NOMO-1 treated with dmso at 0.1 percent for 144 hours (cell line): ENCODE results near the gene CFAP57.

ENCODE experiments used
- DNase-seq: peaks from one replicate; lab custom pipeline; 2025; ENCODE audit not compliant: unreplicated experiment; lab: John Stamatoyannopoulos, UW

The CFAP57 gene

DNA sequence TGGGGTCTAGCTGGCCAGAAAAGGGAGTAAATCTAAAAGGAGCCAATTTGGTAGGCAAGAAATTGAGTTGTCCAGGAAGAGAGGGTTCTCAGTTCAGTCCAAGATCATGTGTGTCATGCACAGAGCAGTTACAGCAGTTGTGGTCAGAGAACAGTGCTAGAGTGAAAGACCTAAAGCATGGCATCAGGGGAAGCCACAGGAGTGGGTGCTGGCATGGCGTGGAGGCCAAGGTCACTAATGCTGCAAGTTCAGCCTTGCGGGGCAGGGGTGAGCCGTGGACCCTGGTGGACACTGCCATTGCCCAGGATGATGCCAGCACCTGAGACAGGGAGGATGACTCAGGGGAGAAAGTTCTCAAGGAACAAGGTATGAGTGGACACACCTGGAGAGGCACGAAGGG, 81.0 kb downstream of the CFAP57 start:
- no peak for DNase-seq

DNA sequence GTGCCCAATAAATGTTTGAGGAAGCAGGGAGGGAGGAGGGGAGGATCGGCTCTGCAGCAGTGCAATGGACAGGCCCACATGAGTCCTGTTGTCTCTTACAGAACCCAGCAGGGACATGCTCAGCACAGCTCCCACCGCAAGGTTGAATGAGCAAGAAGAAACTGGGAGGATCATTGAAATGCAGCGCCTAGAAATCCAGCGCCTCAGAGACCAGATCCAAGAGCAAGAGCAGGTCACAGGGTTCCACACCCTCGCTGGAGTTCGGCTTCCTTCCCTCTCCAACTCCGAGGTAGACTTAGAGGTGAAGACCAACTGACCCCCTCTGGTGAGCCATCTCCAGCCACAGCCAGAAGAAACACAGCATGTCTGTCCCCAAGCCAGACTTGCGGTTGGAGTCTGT, 81.7 kb downstream of the CFAP57 start:
- DNase-seq, result no peak

DNA sequence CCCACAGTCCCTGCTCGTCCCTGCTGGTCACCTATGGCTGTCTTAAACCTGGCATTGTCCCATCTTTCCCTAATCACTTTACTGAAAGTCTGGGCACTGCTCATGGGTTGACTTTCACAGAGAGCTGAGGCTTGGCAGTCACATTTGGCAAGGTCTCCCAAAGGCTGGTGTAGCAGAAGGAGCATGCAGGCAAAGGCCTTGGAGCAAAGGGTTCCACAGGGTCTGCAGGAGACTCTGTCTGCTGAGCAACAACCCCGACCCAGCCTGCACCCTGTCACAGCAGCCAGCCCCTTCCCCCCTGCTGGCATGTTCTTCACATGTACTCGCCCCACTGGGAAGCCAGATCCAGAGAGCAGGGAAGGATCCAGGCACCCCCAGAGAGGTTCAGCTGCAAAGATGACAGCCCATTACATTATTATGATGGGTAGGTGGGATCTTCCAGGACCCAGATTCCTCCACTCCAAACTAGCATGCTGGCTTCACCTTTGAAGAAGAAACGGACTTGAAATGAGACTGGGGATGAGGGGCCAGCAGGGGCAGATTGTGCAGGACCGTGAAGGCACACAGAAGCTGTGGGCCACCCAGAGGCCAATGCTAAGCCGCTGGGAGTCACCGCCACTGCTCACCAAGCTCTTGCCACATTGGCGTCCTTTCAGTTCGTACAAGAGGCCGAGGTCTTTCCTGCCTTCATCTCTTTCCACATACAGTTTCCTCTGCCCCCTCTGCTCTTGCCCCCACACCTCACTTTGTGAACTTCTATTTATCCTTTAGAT, 83.5 kb downstream of the CFAP57 start:
- DNase-seq, result no peak

DNA sequence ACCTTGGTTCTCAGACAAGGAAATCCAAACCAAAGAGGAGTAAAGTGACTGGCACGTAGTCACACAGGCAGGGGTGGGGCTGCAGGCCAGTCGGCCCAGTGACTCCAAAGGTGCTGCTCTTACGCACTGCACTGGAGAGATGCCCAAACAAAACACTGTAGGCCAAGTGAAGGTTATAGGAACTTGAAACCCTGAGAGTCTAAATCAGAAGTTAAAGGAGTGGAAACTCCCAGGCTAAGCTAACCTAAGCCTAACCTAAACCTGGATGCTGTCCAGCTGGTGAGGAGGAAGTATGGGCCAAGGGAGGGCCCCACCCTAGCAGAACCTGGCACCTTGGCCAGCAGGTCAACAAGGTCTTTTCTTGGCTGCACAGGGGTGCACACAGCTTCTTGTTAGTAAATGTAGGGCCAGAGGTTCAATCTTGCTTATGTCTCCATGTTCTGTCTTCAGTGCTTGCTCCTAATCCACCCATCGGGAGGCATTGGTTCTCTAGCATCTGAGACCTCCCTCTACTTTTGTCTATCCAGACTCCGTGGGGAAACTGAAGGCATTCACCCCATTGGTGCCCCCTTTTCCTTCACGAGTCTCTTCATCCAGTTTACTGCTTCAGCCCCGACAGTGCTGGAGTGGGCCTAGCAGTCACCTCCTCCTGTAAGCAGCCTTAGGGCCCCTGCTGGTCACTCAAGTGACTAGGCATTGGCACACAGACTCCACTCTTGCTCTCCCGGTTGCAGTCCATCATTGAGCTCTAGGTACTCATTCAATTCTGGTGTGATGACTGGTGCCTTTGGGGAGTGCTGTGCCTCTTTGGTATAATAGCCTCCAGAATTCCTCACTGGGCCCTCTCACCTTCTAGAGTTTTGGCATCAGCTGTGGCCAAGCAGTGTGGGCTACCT, 84.8 kb downstream of the CFAP57 start:
- no peak for DNase-seq

DNA sequence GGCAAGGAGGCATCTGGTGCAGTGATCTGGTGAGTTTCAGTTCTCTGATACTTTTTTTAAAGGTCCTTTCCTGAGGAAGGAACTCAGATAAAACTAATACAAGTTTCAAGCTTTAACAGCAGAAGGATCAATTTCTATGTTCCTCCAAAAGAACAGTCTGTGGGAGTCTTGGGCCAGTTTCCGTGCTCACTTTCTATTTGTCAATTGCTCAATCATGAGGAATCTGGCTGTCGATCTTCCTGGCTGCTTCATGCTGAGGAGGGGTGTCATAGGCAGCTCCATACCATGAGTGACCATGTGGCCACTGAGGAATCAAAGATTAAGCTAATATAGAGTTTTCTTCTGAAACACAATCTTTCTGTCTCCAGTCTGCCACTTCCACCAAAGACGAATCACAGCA, 86.2 kb downstream of the CFAP57 start:
- no peak for DNase-seq

DNA sequence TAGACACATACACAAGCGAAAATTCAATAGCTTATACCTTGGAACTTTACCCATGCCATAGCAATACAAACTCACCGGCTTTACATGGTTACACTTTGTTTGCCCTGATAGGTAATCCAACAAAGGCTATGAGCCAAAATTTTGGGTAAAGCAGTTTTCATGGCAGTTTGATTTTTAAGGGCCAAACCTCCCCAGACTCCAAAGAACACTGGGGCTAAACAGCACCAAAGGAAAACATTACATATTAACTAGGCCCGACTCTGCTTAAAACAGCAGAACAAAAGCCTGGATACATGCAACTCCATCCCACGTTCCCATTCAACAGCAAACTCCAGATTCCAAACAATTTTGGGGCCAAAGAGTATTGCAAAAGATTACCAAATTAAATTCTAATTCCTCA, 93.3 kb downstream of the CFAP57 start:
- DNase-seq, result no peak

DNA sequence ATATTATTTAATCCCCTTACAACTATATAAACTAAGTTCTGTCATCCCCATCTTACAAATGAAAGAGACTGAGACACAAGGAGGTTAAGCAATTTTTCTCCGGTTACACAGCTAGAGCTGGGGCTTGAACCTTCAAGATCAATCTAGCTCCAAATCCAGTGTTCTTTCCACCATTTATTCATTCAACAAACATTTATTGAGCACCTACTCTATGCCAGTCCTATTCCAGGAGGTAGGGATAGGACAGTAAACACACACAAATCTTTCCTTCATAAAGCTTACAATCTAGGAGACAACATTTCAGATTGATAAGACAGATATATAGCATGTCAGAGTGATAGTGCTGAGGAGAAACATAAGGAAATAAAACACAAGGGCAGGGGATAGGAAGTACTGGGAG, 94.8 kb downstream of the CFAP57 start:
- no peak for DNase-seq

DNA sequence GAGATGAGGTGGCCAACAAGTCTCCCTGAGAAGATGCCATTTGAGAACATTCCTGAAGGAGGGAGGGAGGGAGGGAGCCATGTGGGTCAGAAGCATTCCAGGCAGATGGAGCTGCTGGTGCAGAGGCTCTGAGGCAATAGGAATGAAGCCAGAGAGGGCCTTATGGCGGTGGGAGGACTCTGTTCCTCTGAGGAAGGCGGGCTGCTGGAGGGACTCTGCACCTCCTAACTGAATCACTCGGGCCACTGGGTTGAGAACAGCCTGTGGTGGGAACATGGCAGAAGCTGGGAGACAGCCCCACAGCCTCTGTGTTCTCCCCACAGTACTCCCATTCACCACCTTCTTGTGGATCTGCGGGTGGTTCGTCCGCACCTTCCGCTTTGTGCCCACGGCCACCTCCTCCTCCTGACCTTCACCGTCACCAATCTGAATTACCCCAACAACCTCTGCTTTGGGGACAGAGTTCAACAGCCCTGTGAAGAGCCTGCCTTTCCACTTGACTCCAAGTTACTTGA, 95.2 kb downstream of the CFAP57 start:
- DNase-seq, result no peak

DNA sequence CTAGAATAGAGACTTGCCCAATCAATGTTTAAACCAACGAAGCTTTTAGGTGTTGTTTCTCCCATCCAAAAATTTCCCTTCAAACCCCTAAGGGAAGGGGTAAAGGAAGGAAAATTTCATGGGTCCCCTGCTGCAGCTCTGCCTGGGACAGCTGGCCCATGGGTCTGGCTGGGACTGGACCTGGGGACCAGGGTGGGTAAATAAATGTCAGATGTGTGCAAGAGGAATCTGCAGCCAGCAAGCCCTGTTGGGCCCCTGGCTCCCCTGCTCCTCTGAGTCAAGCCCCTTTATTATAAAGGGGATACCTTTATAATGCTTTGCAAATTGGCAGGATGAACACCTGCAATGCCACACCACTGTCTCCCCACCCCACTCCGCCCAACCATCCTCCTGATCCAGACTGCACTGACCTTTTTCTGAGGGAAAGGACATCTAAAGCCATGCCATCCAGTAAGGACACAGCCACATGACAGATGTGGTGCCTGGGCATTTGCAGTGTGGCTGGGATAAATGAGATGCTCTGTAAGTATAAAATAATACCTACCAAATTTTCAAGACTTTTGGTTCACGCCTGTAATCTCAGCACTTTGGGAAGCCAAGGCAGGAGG, 95.8 kb downstream of the CFAP57 start:
- no peak for DNase-seq

DNA sequence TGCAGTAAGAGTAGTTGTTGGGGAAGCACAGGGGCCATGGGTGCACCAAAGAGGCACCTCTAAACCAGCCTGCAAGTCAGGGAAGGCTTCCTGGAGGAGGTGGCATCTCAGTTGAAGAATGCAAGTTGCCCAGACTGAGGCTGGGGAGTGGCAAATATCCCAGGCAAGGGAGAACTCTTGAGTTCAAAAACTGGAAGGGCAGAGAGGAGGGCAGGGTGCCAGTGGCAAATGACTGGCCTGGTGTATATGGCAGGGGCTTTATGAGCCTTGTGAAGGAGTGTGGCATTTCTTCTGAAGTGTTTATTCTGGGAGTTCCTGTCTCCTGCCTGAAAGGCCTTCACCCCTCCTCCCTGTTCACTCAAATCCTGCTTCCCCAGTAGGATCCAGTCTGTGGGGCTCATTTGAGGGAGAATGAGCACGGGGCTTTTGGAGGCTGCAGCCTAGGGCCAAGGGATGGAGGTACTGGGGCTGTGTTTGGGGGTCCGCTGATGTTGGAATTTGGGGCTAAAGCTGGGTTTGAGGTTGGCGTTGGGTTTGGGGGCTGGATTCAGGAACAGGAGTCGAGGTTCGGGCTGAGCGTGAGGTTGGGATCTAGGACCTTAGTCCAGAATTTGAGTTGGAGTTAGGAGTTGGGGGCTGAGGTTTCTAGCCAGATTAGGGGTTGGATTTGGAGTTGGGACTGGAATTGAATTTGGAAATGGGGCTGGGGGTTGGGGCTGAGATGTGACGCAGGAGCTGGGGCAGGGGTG, 97.7 kb downstream of the CFAP57 start, which contains the start of gene TMEM125:
TMEM125 (plus strand) TSS at position 357 of the 749 bp plus-strand sequence. CDS start 2,740 bp downstream, outside the sequence.
- no peak for DNase-seq

DNA sequence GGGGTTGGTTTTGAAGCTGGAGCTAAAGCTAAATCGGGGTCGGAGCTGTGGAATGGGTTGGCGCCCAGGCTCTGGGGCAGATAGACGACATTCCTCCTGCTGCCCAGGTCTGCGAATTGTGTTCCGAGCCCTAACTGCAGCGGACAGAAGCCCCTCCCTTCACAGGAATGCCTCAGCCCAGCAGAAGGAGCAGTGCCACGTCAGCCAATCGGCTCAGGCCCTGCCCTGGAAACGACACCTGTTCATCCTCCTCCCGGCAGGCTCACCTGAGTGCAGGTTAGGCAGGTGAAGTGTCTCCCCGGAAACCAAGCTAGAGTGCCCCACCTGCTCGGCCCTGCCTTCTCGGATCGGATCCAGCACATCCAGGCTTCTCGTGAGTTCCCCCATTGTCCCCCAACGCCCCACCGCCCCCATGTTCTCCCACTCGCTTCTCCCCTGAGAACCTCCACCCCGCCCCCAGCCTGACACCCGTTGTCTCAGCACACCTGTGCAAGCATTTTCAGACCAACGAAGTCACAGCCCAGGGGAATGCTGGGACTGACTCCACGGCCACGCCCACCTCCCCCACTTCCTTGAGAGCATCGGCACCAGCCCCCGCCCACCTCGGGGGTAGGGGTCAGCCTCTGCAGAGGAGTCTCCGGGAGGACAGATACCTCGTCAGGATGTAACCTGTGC, 98.4 kb downstream of the CFAP57 start:
- DNase-seq, result no peak

DNA sequence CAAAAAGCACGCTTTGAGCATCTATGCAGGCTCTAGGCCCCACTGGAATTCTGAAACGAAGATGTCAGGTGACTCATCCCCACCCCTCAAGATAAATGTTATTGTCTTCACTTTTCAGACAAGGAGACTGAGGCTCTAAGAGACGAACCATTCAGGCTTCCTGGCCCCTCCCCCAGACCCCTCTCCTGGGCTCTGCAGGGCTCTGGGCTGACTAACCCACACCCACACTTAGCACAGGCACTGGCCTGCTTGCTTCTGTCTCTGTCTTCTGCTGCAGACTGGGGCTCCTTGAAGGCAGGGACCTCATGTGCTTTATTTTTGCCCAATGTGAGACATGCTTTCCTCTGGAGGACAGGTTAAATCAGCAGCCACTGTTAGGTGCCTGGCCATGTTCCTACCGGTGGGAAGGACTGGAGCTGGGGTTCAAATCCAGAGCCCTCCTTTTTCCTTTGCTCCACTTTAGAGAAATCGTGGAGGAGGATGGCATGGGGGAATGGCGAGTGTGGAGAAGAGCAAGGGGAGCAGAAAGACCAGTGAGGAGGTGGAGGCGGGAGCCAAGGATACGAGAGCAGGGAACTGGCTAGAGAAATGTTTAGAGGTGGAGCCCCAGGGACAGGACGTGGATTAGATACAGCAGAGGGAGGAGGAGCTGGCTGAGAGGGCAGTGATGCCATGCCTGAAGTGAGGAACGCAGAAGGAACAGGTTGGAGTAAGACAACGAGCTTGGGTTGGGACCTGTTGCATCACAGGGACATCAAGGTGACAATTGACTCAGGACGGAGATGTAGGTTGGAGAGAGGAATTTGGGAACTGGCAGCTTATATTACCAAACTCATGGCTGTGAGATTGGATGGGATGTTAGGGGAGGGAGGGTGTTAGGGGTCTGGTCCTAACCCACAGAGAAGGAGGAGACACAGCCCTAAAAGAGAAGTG, 99.3 kb downstream of the CFAP57 start:
- no peak for DNase-seq

DNA sequence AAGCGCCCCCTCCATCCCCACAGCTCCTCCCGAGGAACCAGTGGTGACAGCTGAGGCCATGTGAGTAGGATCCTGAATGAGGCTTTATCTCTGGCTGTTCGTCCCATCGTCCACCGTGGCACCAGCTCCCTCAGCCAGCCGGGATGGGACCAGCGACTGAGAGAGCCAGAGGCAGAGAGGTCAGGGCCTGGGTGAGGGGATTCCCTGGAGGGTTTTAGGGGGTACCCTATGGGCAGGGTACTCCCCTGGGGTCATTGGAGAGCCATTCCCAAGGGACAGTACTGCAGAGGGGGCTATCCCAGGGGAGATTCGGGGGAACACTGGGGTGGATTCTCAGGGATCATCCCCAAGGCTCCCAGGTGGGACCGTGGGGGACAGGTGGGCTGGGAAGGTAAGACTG, 100.0 kb downstream of the CFAP57 start:
- DNase-seq, result no peak

DNA sequence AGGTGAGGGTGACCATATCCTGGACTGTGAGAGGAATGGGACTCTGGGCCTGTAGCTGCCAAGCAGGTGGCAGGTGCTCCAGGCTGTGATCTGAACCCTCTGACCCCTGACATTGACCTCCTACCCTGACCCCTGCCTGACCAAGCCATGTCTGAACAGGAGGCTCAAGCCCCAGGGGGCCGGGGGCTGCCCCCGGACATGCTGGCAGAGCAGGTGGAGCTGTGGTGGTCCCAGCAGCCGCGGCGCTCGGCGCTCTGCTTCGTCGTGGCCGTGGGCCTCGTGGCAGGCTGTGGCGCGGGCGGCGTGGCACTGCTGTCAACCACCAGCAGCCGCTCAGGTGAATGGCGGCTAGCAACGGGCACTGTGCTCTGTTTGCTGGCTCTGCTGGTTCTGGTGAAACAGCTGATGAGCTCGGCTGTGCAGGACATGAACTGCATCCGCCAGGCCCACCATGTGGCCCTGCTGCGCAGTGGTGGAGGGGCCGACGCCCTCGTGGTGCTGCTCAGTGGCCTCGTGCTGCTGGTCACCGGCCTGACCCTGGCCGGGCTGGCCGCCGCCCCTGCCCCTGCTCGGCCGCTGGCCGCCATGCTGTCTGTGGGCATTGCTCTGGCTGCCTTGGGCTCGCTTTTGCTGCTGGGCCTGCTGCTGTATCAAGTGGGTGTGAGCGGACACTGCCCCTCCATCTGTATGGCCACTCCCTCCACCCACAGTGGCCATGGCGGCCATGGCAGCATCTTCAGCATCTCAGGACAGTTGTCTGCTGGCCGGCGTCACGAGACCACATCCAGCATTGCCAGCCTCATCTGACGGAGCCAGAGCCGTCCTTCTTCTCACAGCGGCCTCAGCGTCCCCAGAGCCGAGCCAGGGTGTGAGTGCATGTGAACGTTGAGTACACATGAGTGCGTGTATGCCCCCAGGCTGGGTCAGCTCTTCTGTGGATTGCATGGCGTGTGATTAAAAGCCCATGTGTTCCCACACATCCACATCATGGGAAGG, 100.7 kb downstream of the CFAP57 start:
- no peak for DNase-seq

DNA sequence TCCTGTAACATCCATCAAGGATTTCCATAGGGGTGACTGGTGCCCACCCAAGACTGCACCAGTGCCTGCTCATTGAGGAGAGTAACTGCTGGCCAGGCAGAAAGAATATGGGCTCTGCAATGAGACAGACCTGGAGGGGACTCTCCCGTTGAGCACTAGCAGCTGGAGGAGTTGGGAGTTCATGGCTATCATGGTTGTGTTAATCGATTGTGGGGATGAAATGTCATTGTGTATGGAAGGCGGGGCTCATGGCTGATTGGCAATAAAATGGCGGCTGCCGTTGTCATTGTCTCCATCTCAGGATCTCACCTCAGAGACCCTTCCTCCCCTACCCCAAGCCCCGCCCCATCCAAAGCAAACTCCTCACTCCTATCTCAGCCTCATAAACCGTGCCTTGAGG, 101.6 kb downstream of the CFAP57 start:
- no peak for DNase-seq

DNA sequence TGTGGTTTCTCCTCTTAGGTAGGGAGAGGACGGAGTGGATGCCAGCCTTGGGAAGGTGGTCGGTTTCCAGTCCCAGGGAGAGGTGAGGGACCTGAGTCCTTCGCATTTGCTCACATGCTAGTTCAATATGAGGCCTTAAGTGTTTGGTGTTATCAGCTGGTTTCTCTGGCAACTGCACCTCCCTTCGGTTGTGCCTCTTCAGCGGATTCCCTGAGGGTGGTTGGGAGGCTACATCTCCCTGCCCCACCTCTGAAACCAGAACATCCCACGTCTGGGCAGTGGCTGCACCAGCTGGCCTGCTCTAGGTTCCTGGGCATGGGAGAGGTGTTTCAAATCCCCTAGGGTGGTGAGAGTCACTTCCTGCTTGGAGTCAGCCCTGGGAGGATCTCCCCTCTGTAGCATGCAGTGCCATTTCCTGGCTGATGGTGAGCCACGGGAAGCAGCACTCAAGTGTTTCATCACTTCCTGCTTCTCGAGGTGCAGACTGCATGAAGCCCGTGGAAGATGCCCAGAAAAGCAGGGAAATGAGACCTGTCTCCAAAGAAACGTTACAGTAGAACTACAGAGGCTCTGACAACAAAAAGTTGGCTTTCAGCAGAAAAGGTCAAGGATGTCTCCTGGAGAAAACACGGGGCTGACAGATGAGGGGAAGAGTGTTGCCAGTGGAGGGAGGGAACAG, 102.1 kb downstream of the CFAP57 start:
- DNase-seq, result peak; percentile 34

DNA sequence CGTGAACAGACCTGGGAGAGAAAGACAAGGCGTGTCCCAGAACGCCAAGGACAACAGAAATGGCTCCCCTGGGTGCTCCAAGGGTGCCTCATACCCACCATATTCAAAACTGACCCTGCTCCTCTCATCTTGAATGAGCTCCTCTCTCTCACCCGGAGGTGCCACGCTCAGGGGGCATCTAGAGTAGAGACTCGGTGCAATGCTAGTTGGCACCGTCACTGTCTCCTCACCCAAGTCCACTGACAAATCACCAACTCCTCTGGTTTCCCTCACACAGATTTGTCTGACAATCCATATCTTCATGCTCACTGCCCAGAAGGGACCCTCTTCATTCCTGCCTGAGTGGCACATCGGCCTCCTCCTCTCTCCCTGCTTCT, 102.7 kb downstream of the CFAP57 start:
- DNase-seq, result no peak
